ENCODE measurements around the gene RPTOR.

DNA sequence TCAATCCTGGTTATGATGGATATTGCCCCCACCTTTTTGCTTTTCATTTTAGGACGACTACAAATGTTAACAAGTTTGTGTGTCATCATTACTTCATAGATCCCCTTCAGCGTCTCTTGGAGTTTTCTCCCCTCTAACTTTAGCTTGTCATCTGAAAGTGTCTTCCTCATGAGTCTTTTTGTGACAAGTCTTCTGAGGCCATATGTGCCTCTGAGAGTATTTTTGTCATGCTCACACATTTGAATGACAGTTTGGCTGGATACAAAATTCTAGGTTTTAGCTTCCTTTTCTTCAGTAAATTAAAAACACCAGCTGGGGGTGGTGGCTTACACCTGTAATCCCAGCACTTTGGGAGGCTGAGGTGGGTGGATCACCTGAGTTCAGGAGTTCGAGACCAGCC lies 243.2 kb downstream of the RPTOR start:
- TF ChIP-seq, protein P1, sequence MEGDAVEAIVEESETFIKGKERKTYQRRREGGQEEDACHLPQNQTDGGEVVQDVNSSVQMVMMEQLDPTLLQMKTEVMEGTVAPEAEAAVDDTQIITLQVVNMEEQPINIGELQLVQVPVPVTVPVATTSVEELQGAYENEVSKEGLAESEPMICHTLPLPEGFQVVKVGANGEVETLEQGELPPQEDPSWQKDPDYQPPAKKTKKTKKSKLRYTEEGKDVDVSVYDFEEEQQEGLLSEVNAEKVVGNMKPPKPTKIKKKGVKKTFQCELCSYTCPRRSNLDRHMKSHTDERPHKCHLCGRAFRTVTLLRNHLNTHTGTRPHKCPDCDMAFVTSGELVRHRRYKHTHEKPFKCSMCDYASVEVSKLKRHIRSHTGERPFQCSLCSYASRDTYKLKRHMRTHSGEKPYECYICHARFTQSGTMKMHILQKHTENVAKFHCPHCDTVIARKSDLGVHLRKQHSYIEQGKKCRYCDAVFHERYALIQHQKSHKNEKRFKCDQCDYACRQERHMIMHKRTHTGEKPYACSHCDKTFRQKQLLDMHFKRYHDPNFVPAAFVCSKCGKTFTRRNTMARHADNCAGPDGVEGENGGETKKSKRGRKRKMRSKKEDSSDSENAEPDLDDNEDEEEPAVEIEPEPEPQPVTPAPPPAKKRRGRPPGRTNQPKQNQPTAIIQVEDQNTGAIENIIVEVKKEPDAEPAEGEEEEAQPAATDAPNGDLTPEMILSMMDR (conservative IDR thresholded peaks at IDR 0.05; ENCODE audit: low read depth, low read length) = no peak
- no peak for TF ChIP-seq EZH2 (IDR thresholded peaks at IDR 0.05; ENCODE audit: low read length, unreplicated experiment)
- no peak for TF ChIP-seq EZH2phosphoT487 (IDR thresholded peaks at IDR 0.05; ENCODE audit: borderline replicate concordance, low read length)
